Prostate gland (tissue), 2 donors: ENCODE results near the gene CCDC28B.

Experiments
- POLR2A ChIP-seq: fragments of 450-650 bp; IDR thresholded peaks from one replicate; pipeline ENCODE4 v1.6.1; 2016; ENCODE audit warnings: antibody characterized with exemption, mild to moderate bottlenecking
- POLR2AphosphoS5 ChIP-seq: sonication (generic); formaldehyde crosslinking; IDR thresholded peaks from one replicate; pipeline ENCODE4 v1.6.1; 2017; ENCODE audit warnings: antibody characterized with exemption
- TF ChIP-seq, protein P1 (sequence below), 4 experiments: fragments of 200-600 bp in 2 of 4; fragments of 450-650 bp in 2 of 4; sonication (generic) in 2 of 4; IDR thresholded peaks; 1 replicate in 3 of 4; 2 replicates in 1 of 4; pipeline ENCODE4 v1.5.1; 2016 to 2019; ENCODE audit warnings: antibody characterized with exemption in 4 of 4, mild to moderate bottlenecking in 2 of 4, moderate library complexity in 2 of 4

DNA sequence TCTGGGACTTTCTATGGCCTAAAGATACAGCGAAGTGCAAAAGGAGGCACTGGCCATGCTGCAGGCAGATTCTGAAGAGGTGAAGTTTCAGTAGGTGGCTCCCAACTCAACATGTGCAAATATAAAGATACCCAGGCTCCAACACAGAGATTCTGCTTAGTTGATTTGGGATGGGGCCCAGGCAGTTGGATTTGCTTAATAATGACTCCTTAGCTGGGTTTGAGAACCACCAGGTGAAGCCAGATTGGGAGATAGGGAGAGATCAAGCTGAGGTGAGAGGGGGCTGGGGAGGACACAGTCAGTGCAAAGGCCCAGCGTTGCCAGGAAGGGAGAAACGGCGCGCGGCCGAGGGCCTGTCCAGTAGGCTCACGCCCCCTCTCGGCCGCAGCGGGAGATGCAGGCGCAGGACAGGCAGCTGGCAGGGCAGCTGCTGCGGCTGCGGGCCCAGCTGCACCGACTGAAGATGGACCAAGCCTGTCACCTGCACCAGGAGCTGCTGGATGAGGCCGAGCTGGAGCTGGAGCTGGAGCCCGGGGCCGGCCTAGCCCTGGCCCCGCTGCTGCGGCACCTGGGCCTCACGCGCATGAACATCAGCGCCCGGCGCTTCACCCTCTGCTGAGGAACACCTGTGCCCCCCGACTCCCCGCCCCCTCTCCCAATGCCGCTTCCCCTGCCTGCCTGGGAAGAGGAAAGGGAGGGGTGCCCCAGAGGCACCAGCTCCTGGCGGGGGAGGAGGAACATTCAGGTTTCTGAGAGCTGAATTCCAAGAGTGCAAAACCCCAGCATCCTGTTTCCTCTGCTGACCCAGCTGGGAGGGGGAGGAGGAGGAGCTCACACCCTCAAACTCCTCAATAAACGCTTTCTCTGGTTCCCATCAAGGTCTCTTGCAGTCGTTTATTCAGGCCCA is 47.8 kb downstream of the CCDC28B start:
- TF ChIP-seq, protein P1, sequence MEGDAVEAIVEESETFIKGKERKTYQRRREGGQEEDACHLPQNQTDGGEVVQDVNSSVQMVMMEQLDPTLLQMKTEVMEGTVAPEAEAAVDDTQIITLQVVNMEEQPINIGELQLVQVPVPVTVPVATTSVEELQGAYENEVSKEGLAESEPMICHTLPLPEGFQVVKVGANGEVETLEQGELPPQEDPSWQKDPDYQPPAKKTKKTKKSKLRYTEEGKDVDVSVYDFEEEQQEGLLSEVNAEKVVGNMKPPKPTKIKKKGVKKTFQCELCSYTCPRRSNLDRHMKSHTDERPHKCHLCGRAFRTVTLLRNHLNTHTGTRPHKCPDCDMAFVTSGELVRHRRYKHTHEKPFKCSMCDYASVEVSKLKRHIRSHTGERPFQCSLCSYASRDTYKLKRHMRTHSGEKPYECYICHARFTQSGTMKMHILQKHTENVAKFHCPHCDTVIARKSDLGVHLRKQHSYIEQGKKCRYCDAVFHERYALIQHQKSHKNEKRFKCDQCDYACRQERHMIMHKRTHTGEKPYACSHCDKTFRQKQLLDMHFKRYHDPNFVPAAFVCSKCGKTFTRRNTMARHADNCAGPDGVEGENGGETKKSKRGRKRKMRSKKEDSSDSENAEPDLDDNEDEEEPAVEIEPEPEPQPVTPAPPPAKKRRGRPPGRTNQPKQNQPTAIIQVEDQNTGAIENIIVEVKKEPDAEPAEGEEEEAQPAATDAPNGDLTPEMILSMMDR (IDR thresholded peaks at IDR 0.05) = peak; percentile 52 to 82 (median 64)
- no peak for TF ChIP-seq POLR2AphosphoS5
- no peak for TF ChIP-seq POLR2A
